H1 (cell line): Measurements from ENCODE around the gene SERINC4.
"Not testable (repeated sequence)": the region's sequence is repeated elsewhere in the genome, so short reads cannot be mapped to it uniquely, and the experiment has no call there.

Experiments
- CREB1 ChIP-seq: IDR thresholded peaks from 2 replicates; pipeline ENCODE4 v1.6.1; 2012; ENCODE audit warnings: inconsistent platforms
- EZH2 ChIP-seq: fragments of 200-600 bp; sonication (generic); IDR thresholded peaks from 2 replicates; pipeline ENCODE4 v1.7.1; 2012; ENCODE audit warnings: low read depth, mild to moderate bottlenecking, moderate library complexity, low read length, inconsistent platforms; ENCODE audit not compliant: severe bottlenecking
- GABPA ChIP-seq: IDR thresholded peaks from 2 replicates; pipeline ENCODE4 v1.6.1; 2011; ENCODE audit warnings: mild to moderate bottlenecking, low read length, moderate library complexity, borderline replicate concordance; ENCODE audit not compliant: insufficient read depth
- JUND ChIP-seq: IDR thresholded peaks from 2 replicates; pipeline ENCODE4 v1.6.1; 2011; ENCODE audit warnings: mild to moderate bottlenecking, improper control_type of control experiment, low read length
- NRF1 ChIP-seq: IDR thresholded peaks from 2 replicates; pipeline ENCODE4 v1.6.1; 2011; ENCODE audit warnings: mild to moderate bottlenecking, low read depth, low read length, improper control_type of control experiment
- POLR2A ChIP-seq, 2 experiments: IDR thresholded peaks; 1 replicate in 1 of 2; 2 replicates in 1 of 2; pipeline ENCODE4 v1.6.1; 2011; ENCODE audit warnings: low read depth in 2 of 2, low read length in 2 of 2, mild to moderate bottlenecking in 2 of 2; ENCODE audit errors: control extremely low read depth in 1 of 2
- SUZ12 ChIP-seq: fragments of 200-600 bp; sonication (generic); IDR thresholded peaks from 2 replicates; pipeline ENCODE4 v1.6.1; 2012; ENCODE audit warnings: mild to moderate bottlenecking, inconsistent platforms, low read length, moderate library complexity, mixed read lengths
- TAF1 ChIP-seq: IDR thresholded peaks from 2 replicates; pipeline ENCODE4 v1.6.1; 2011; ENCODE audit warnings: mild to moderate bottlenecking, low read depth, low read length
- TCF12 ChIP-seq: IDR thresholded peaks from 2 replicates; pipeline ENCODE4 v1.6.1; 2011; ENCODE audit warnings: low read depth, mild to moderate bottlenecking, low read length
- TF ChIP-seq, protein P1 (sequence below), 3 experiments: IDR thresholded peaks; 1 replicate in 2 of 3; 2 replicates in 1 of 3; pipeline versions ENCODE4 v1.5.1 to v1.6.1; 2011; ENCODE audit warnings: low read length in 3 of 3, mild to moderate bottlenecking in 3 of 3, inconsistent platforms in 2 of 3, low read depth in 1 of 3, moderate library complexity in 1 of 3; ENCODE audit not compliant: insufficient read depth in 1 of 3; ENCODE audit errors: control extremely low read depth in 1 of 3

DNA sequence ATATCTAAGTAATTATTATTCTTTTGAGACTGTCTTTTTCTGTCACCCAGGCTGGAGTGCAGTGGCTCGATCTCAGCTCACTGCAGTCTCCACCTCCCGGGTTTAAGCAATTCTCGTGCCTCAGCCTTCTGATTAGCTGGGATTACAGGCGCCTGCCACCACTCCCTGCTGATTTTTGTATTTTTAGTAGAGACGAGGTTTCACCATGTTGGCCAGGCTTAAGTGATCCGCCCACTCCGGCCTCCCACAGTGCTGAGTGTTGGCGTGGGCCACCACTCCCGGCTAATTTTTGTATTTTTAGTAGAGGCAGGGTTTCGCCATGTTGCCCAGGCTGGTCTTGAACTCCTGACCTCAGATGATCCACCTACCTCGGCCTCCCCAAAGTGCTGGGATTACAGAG lies 25.3 kb upstream of the SERINC4 start:
- not testable (repeated sequence) for TF ChIP-seq GABPA; TCF12; SUZ12; CREB1; POLR2A (IDR thresholded peaks at IDR 0.05; ENCODE audit: control extremely low read depth in 1 of 2, low read depth in 2 of 2, low read length in 2 of 2); NRF1; JUND; EZH2; TAF1
- TF ChIP-seq, protein P1, sequence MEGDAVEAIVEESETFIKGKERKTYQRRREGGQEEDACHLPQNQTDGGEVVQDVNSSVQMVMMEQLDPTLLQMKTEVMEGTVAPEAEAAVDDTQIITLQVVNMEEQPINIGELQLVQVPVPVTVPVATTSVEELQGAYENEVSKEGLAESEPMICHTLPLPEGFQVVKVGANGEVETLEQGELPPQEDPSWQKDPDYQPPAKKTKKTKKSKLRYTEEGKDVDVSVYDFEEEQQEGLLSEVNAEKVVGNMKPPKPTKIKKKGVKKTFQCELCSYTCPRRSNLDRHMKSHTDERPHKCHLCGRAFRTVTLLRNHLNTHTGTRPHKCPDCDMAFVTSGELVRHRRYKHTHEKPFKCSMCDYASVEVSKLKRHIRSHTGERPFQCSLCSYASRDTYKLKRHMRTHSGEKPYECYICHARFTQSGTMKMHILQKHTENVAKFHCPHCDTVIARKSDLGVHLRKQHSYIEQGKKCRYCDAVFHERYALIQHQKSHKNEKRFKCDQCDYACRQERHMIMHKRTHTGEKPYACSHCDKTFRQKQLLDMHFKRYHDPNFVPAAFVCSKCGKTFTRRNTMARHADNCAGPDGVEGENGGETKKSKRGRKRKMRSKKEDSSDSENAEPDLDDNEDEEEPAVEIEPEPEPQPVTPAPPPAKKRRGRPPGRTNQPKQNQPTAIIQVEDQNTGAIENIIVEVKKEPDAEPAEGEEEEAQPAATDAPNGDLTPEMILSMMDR (IDR thresholded peaks at IDR 0.05; ENCODE audit: control extremely low read depth in 1 of 3, insufficient read depth in 1 of 3, low read depth in 1 of 3, low read length in 3 of 3): not testable (repeated sequence)
